Fibroblast of lung (primary cell): Measurements from ENCODE around the gene ABCA4. TPM values are rescaled to one million over a fixed set of nuclear protein-coding genes. Genes with fewer than 3 reads are reported as not detected.
A peak's percentile ranks its signal among the peaks of the same experiment; 100 is the strongest.

Experiments used
- DNase-seq, 2 donors: peaks; one replicate each; pipeline versions ENCODE4 v3.0.0 to v3.0.0-alpha.2; 2010; ENCODE audit warnings: low read depth in 2 of 2
- H2AFZ ChIP-seq: 2 replicates; pipeline ENCODE4 v1.5.1; 2012; ENCODE audit warnings: low read length, control low read depth, inconsistent platforms
- H3K27ac ChIP-seq: 2 replicates; pipeline ENCODE4 v1.5.1; 2011; ENCODE audit warnings: low read length, control low read depth; ENCODE audit not compliant: insufficient read depth
- H3K27me3 ChIP-seq: 2 replicates; pipeline ENCODE4 v1.5.1; 2011; ENCODE audit warnings: mild to moderate bottlenecking, low read length; ENCODE audit not compliant: control insufficient read depth, insufficient read depth
- H3K36me3 ChIP-seq: 2 replicates; pipeline ENCODE4 v1.5.1; 2011; ENCODE audit warnings: low read length; ENCODE audit not compliant: control insufficient read depth, insufficient read depth
- H3K4me1 ChIP-seq: 2 replicates; pipeline ENCODE4 v1.5.1; 2011; ENCODE audit warnings: low read length; ENCODE audit not compliant: control insufficient read depth, insufficient read depth; ENCODE audit errors: extremely low read depth
- H3K4me2 ChIP-seq: 2 replicates; pipeline ENCODE4 v1.5.1; 2011; ENCODE audit warnings: low read length, control low read depth; ENCODE audit not compliant: insufficient read depth; ENCODE audit errors: extremely low read depth
- H3K4me3 ChIP-seq, 4 experiments: fragments of 200-600 bp in 1 of 4; sonication (generic) in 1 of 4; replicated peaks in 1 of 4; 2 replicates each; pipeline ENCODE4 v1.5.1; 2011 to 2016; ENCODE audit warnings: low read length in 4 of 4, low read depth in 3 of 4, mild to moderate bottlenecking in 3 of 4, control low read depth in 2 of 4, inconsistent platforms in 1 of 4, mixed read lengths in 1 of 4; ENCODE audit not compliant: insufficient read depth in 1 of 4; ENCODE audit errors: control extremely low read depth in 1 of 4
- H3K79me2 ChIP-seq: 2 replicates; pipeline ENCODE4 v1.5.1; 2012; ENCODE audit warnings: mild to moderate bottlenecking, low read length, inconsistent platforms; ENCODE audit not compliant: control insufficient read depth, insufficient read depth
- H3K9ac ChIP-seq: 2 replicates; pipeline ENCODE4 v1.5.1; 2011; ENCODE audit warnings: mild to moderate bottlenecking, low read length, control low read depth; ENCODE audit not compliant: insufficient read depth
- H3K9me3 ChIP-seq: 2 replicates; pipeline ENCODE4 v1.5.1; 2012; ENCODE audit warnings: low read depth, low read length; ENCODE audit not compliant: control insufficient read depth, insufficient read depth
- H4K20me1 ChIP-seq: 2 replicates; pipeline ENCODE4 v1.5.1; 2011; ENCODE audit warnings: low read length; ENCODE audit not compliant: control insufficient read depth, insufficient read depth; ENCODE audit errors: extremely low read depth
- EZH2 ChIP-seq: IDR thresholded peaks from 2 replicates; pipeline ENCODE4 v1.5.1; 2012; ENCODE audit warnings: low read length, control low read depth, mild to moderate bottlenecking; ENCODE audit errors: missing control alignments
- polyA plus RNA-seq, 2 donors: library from polyadenylated mRNA; depleted of rRNA in 1 of 2; stranded (reverse) in 1 of 2; unstranded in 1 of 2; fragments of >200 nt; gene quantifications; 2 replicates each; pipeline ENCODE4 v1.2.1, GENCODE V29; 2011 to 2012; ENCODE audit warnings: missing spikeins in 1 of 2
- total RNA-seq: library from RNA; depleted of rRNA; stranded (reverse); fragments of >200 nt; gene quantifications from 2 replicates; pipeline ENCODE4 v1.2.1, GENCODE V29; 2014
- TF ChIP-seq, protein P1 (sequence below), 2 donors: IDR thresholded peaks in 1 of 2; conservative IDR thresholded peaks in 1 of 2; 1 replicate in 1 of 2; 2 replicates in 1 of 2; pipeline ENCODE4 v1.5.1; 2011 to 2012; ENCODE audit warnings: low read length in 2 of 2, control low read depth in 1 of 2, inconsistent platforms in 1 of 2, low read depth in 1 of 2, mild to moderate bottlenecking in 1 of 2

Gene ABCA4
- total and polyA plus RNA-seq, 2 donors (not counting 1 experiment from before 2014, with no cell fraction given) = 0.07 to 0.33 TPM

DNA sequence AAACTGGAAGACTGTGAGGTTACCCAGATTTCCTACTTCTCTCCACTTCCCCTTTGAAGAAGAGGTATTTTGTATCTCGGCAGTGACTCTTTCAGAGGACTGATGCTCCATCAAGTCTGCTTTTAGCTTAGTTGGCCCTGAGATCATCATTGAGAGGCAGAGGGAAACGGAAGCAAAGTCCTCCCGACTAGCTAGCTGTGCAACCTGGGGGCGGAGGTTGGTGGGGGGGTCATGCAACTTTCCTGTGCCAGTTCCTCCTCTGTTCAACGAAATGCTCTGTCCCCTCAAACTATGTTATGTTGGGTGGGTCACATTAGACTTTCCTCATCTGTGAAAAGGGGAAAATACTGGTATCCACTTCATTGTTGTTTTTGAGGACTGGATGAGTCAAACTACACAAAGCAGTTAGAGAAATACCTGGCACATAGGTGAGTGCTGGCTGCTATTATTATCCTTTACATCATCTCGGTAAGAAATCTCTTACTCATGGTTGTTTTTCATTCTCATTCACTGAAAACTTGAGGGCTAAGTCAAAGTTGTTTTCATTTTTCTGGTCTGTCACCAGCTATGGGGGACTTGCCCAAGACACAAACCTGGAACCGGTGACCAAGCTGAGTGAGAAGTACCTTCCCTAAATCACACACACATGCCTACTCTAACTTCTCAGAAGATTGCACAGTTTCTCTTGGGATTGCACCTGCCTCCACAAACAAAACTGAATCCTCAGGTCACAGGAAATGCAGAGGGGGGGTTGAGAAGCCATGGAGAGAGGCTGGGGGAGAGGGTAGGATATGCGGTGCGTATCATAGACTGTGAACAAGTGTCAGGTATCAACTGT lies 83.3 kb downstream of the ABCA4 start:
- H3K4me1 ChIP-seq = peaks cover 4% of the 10 kb centered on the region
- H3K9ac ChIP-seq = no peak overlapping the region
- peaks cover 11% of the 10 kb centered on the region for H3K27me3 ChIP-seq
- H3K36me3 ChIP-seq = no peaks in the 10 kb centered on the region
- no peak overlapping the region for H3K27ac ChIP-seq
- H4K20me1 ChIP-seq = no peaks in the 10 kb centered on the region
- no peak for TF ChIP-seq EZH2
- TF ChIP-seq, protein P1, sequence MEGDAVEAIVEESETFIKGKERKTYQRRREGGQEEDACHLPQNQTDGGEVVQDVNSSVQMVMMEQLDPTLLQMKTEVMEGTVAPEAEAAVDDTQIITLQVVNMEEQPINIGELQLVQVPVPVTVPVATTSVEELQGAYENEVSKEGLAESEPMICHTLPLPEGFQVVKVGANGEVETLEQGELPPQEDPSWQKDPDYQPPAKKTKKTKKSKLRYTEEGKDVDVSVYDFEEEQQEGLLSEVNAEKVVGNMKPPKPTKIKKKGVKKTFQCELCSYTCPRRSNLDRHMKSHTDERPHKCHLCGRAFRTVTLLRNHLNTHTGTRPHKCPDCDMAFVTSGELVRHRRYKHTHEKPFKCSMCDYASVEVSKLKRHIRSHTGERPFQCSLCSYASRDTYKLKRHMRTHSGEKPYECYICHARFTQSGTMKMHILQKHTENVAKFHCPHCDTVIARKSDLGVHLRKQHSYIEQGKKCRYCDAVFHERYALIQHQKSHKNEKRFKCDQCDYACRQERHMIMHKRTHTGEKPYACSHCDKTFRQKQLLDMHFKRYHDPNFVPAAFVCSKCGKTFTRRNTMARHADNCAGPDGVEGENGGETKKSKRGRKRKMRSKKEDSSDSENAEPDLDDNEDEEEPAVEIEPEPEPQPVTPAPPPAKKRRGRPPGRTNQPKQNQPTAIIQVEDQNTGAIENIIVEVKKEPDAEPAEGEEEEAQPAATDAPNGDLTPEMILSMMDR (conservative IDR thresholded peaks at IDR 0.05 in 1 of 2, IDR thresholded peaks at IDR 0.05 in 1 of 2; ENCODE audit: low read depth in 1 of 2, low read length in 2 of 2) = no peak
- H3K9me3 ChIP-seq = no peaks in the 10 kb centered on the region
- H2AFZ ChIP-seq = no peak overlapping the region
- DNase-seq = no peak
- no peak overlapping the region for H3K4me3 ChIP-seq
- no peak overlapping the region for H3K4me2 ChIP-seq
- H3K79me2 ChIP-seq = no peaks in the 10 kb centered on the region

DNA sequence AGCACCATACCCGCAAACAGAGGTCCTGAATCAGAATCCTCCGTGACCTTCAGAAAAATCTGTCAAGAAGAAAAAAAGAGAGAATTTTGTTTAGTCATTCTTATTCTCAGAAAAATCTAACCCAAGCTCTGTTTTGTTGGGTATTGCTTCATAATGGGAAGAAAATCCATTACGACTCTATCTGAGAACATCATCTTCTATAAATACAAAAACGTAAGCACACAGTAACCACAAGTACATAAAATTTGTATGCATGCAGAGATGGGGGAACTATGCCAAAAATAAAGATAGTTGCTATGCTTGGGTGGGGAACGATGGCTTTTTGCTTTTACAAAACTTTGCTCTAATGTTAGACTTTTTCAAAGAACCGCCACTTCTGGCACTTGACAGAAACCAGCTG lies 84.2 kb downstream of the ABCA4 start:
- H3K4me2 ChIP-seq = no peak overlapping the region
- no peak overlapping the region for H2AFZ ChIP-seq
- no peaks in the 10 kb centered on the region for H4K20me1 ChIP-seq
- peak; percentile 66 to 96 for DNase-seq
- peaks cover 4% of the 10 kb centered on the region for H3K4me1 ChIP-seq
- no peaks in the 10 kb centered on the region for H3K79me2 ChIP-seq
- TF ChIP-seq, protein P1 (conservative IDR thresholded peaks at IDR 0.05 in 1 of 2, IDR thresholded peaks at IDR 0.05 in 1 of 2; ENCODE audit: low read depth in 1 of 2, low read length in 2 of 2) = no peak
- TF ChIP-seq EZH2 = no peak
- no peak overlapping the region for H3K27ac ChIP-seq
- H3K9ac ChIP-seq = no peak overlapping the region
- H3K4me3 ChIP-seq = no peak overlapping the region
- no peaks in the 10 kb centered on the region for H3K36me3 ChIP-seq
- no peaks in the 10 kb centered on the region for H3K9me3 ChIP-seq
- peaks cover 11% of the 10 kb centered on the region for H3K27me3 ChIP-seq

DNA sequence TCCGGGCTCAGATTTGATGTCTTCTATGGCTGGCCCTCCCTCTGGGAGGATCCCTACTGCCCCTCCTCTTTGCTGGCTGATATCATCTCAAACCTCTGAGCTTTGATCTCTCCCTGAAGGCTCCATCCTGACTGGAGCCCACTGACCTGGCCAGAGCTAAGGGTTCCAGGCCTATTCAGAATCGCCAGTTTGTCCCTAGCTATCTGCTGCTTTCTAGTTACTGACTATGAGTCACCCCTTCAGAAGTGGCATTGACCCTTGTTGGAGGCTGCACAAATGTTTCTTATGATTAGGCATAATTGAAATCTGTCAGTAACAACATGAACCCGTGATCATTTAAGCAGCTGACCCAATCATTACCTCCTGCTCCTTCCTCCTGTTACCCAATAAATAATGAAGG lies 87.1 kb downstream of the ABCA4 start:
- Histone ChIP-seq H3K4me3 (no peak overlapping the region), H3K9ac (no peak overlapping the region), H3K9me3 (no peaks in the 10 kb centered on the region), H3K27me3 (peaks cover 11% of the 10 kb centered on the region), H4K20me1 (no peaks in the 10 kb centered on the region), H3K27ac (no peak overlapping the region), H3K36me3 (no peaks in the 10 kb centered on the region), H3K4me2 (no peak overlapping the region), H3K79me2 (no peaks in the 10 kb centered on the region), H2AFZ (no peak overlapping the region), H3K4me1 (peaks cover 2% of the 10 kb centered on the region)
- DNase-seq = peak in 1 of 2 donors; percentile 17
- TF ChIP-seq EZH2 = no peak
- TF ChIP-seq, protein P1 (conservative IDR thresholded peaks at IDR 0.05 in 1 of 2, IDR thresholded peaks at IDR 0.05 in 1 of 2; ENCODE audit: low read depth in 1 of 2, low read length in 2 of 2) = no peak
